Smooth muscle cell (in vitro differentiated cells): ENCODE data around the gene SOX21. TPM values are rescaled to one million over a fixed set of nuclear protein-coding genes. Genes with fewer than 3 reads are reported as not detected.
A peak's percentile ranks its signal among the peaks of the same experiment; 100 is the strongest.

Source experiments
- DNase-seq: peaks from one replicate; lab custom pipeline; 2025; ENCODE audit not compliant: unreplicated experiment; lab: John Stamatoyannopoulos, UW
- H2AFZ ChIP-seq: fragments of 200-600 bp; sonication (generic); 2 replicates; pipeline ENCODE4 v1.6.0; 2016; ENCODE audit warnings: antibody characterized with exemption, low read depth, mild to moderate bottlenecking
- H3F3A ChIP-seq: fragments of 200-600 bp; sonication (generic); 2 replicates; pipeline ENCODE4 v1.6.0; 2017; ENCODE audit warnings: antibody characterized with exemption, low read depth
- H3K27ac ChIP-seq: fragments of 200-600 bp; sonication (generic); 2 replicates; pipeline ENCODE4 v1.5.1; 2016; ENCODE audit warnings: low read depth, mild to moderate bottlenecking
- H3K27me3 ChIP-seq: fragments of 200-600 bp; sonication (generic); 2 replicates; pipeline ENCODE4 v1.6.1; 2016; ENCODE audit warnings: low read depth, mild to moderate bottlenecking
- H3K36me3 ChIP-seq: fragments of 200-600 bp; sonication (generic); 2 replicates; pipeline ENCODE4 v1.5.1; 2016; ENCODE audit warnings: low read depth
- H3K4me1 ChIP-seq: fragments of 200-600 bp; sonication (generic); 2 replicates; pipeline ENCODE4 v1.5.1; 2016; ENCODE audit warnings: low read depth
- H3K4me2 ChIP-seq: fragments of 200-600 bp; sonication (generic); 2 replicates; pipeline ENCODE4 v1.6.0; 2016; ENCODE audit warnings: mild to moderate bottlenecking
- H3K4me3 ChIP-seq: fragments of 200-600 bp; sonication (generic); 2 replicates; pipeline ENCODE4 v1.5.1; 2016; ENCODE audit warnings: mild to moderate bottlenecking
- H3K79me2 ChIP-seq: fragments of 200-600 bp; sonication (generic); 2 replicates; pipeline ENCODE4 v1.6.0; 2016; ENCODE audit warnings: low read depth, mild to moderate bottlenecking
- H3K9ac ChIP-seq: fragments of 200-600 bp; sonication (generic); 2 replicates; pipeline ENCODE4 v1.6.0; 2016; ENCODE audit warnings: low read depth
- H3K9me3 ChIP-seq: fragments of 200-600 bp; sonication (generic); replicated peaks from 2 replicates; pipeline ENCODE4 v1.5.1; 2016; ENCODE audit warnings: low read depth
- H4K20me1 ChIP-seq: fragments of 200-600 bp; sonication (generic); 2 replicates; pipeline ENCODE4 v1.6.0; 2016; ENCODE audit warnings: low read depth
- CTCF ChIP-seq: fragments of 200-600 bp; sonication (generic); IDR thresholded peaks from 2 replicates; pipeline ENCODE4 v1.5.1; 2017; ENCODE audit warnings: borderline replicate concordance, mild to moderate bottlenecking, antibody characterized with exemption; ENCODE audit not compliant: insufficient read depth, poor library complexity, severe bottlenecking
- WGBS: methylation state at CpG from one replicate; pipeline ENCODE4 v1.1.7; 2016; ENCODE audit warnings: low lambda C conversion rate; 5-methylcytosine and 5-hydroxymethylcytosine counted together
- polyA plus RNA-seq: library from polyadenylated mRNA; unstranded; fragments of >200 nt; fragmentation: Nextera tagmentation; extraction: Ambion mirVana; gene quantifications from 2 replicates; pipeline ENCODE4 v1.2.1, GENCODE V29; 2016
- total RNA-seq: library from RNA; depleted of rRNA; stranded (reverse); fragments of >200 nt; gene quantifications from 2 replicates; pipeline ENCODE4 v1.2.3, GENCODE V29; 2014

SOX21 gene
- total and polyA plus RNA-seq, 2 experiments from 2014 or later, result not detected

DNA sequence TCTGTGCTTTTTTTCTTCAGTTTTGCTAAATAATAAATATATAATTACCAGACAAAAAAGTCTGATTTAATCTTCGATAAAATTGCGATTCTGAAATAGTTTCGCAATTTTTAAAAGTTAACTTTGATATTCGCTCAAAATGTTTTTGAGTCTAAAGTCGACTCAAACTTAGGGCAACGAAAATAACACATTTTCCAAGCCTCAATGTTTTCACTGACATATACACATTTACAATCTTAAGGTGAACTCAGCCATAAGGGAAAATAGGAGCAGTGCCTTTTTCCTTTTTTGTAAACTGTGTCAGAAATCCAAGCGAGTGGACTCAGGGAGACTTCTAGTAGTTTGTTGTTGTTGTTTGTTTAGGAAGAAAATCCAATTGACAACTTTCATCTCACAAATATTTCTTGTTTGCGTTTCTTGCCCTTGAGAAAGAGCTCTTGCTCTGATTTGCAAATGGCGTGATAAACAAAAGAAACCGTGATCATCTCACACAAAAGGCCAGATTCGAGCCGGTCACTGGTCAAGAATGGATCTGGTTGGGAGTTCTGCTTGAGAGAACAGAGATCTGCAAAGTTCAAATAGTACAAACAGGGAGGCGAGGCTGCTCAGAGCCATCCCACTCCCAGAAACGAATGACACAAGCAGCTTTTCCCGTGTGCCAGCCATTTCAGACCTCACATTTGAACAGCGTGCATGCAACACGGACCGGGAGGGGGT is 2.1 kb downstream of the SOX21 start:
- TF ChIP-seq CTCF, result no peak
- no peak for DNase-seq

DNA sequence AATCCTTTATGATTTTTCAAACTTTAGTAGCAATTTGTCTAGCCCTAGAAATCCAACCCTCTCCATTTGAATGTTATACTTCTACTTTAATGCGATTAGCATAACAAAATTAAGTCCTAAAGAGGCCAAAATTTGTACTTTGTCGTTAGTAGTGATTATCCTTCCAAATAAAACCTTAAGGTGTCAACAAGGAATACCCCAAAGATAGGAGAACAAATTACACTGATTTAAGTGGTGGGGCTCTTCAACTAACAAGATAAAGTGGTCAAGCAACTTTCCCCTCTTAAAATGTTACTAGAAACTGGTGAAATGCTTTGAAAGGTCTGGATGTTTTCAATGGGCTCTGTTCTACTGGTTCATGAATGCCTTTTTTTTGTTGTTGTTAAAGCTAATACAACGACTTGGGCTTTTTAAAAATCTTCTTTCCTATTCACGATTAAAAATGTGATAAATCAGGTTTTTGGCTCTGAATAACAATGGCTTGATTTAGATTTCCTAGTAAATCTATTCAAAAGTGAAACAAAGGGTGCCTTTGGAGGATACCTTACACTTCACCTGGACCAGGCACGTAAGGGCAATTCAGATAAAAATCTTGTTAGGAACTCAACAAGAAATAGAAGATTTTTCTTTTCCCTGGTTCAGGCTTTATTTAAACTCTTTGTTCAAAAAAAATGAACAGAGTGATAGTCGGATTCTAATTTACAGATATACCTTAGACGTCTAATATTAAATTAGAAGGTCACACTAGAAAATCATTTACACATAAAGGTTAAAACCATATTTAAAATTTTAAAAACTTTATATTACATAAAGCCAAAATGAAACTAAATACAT is 3.1 kb downstream of the SOX21 start:
- H3K4me1 ChIP-seq, result peaks cover 13% of the 10 kb centered on the region
- H3K27me3 ChIP-seq, result peaks cover 97% of the 10 kb centered on the region
- H2AFZ ChIP-seq, result no peak overlapping the region
- no peak for TF ChIP-seq CTCF
- no peaks in the 10 kb centered on the region for H3F3A ChIP-seq
- WGBS, result 3% methylated on average over 7 of the region's 7 CpGs
- DNase-seq, result no peak
- no peaks in the 10 kb centered on the region for H3K36me3 ChIP-seq
- H3K4me2 ChIP-seq, result no peak overlapping the region
- H4K20me1 ChIP-seq, result peaks cover 3% of the 10 kb centered on the region
- no peaks in the 10 kb centered on the region for H3K9me3 ChIP-seq
- no peak overlapping the region for H3K27ac ChIP-seq
- no peak overlapping the region for H3K9ac ChIP-seq
- H3K4me3 ChIP-seq, result no peak overlapping the region
- no peaks in the 10 kb centered on the region for H3K79me2 ChIP-seq

More for the DNA sequence above, 2.1 kb downstream of the SOX21 start:
- Histone ChIP-seq H3K4me2 (peak overlapping the region; percentile 77), H3K9me3 (no peaks in the 10 kb centered on the region), H3F3A (no peaks in the 10 kb centered on the region), H3K27ac (no peak overlapping the region), H3K79me2 (no peaks in the 10 kb centered on the region), H3K36me3 (no peaks in the 10 kb centered on the region), H3K4me1 (peaks cover 10% of the 10 kb centered on the region), H3K27me3 (peaks cover 97% of the 10 kb centered on the region), H3K9ac (no peak overlapping the region), H2AFZ (no peak overlapping the region), H4K20me1 (peaks cover 3% of the 10 kb centered on the region), H3K4me3 (no peak overlapping the region)
- 7% methylated on average over 18 of the region's 18 CpGs for WGBS

DNA sequence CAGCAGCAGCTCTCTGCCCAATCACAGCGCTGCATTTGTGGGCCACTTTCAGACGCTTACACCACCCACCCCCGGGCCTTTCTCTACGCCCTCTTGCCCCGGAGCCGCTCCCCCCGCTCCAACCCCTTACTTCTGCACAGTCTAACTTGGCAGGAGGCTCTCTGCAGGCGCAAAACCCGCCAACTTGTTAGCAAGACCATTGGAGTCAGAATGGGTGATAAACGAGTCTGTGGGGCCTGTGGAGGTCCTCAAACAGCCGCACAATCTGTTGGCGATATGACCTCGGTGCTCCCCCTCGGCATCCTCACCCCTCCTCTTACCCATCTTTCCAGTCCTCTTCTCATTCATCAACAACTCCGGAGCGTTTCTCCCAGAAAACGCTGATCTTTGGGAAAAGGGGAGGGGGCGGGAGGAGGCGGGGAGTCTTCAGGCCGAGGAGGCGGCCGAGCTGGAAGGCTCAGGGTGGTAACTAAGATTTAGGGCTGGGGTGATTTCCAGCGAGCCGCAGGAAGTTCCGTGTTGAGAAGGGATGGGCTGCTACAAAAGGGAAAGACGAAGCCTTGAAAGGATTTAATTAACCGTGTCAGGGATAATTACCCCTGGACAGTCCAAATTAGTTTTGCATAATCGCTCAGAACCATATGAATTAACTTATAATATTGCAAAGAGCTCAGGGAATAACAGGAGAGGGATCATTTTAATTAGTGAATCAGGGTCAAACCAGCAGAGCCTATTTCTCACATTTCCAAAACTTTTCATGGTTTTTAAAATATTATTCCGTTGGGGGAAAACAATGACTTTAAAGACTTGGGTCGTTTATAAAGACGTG is 4.1 kb downstream of the SOX21 start:
- H3K4me2 ChIP-seq, result peak overlapping the region; percentile 31
- no peak for DNase-seq

More for the DNA sequence above, 4.1 kb downstream of the SOX21 start:
- Histone ChIP-seq H3K4me1 (peaks cover 13% of the 10 kb centered on the region), H3K9ac (no peak overlapping the region), H3F3A (no peaks in the 10 kb centered on the region), H4K20me1 (peaks cover 3% of the 10 kb centered on the region), H3K79me2 (no peaks in the 10 kb centered on the region), H3K27ac (no peak overlapping the region), H3K4me3 (no peak overlapping the region), H2AFZ (no peak overlapping the region), H3K9me3 (no peaks in the 10 kb centered on the region), H3K27me3 (peaks cover 97% of the 10 kb centered on the region), H3K36me3 (no peaks in the 10 kb centered on the region)
- 3% methylated on average over 31 of the region's 31 CpGs for WGBS
- no peak for TF ChIP-seq CTCF
